K562 (cell line): Measurements from ENCODE around the gene SPAG9. TPM values are rescaled to one million over a fixed set of nuclear protein-coding genes. Genes with fewer than 3 reads are reported as not detected.

Experiments
- BRF1 ChIP-seq: IDR thresholded peaks from 3 replicates; pipeline ENCODE4 v1.6.1; 2011; ENCODE audit warnings: borderline replicate concordance, mild to moderate bottlenecking; ENCODE audit not compliant: insufficient read length; ENCODE audit errors: extremely low read depth
- CBX1 ChIP-seq: sonication (generic); IDR thresholded peaks from 2 replicates; pipeline ENCODE4 v1.6.1; 2016; ENCODE audit warnings: antibody characterized with exemption, low read depth, mild to moderate bottlenecking
- ESRRA ChIP-seq: fragments of 450-650 bp; IDR thresholded peaks from 2 replicates; pipeline ENCODE4 v1.6.1; 2014; ENCODE audit warnings: low read depth, mild to moderate bottlenecking, moderate library complexity, borderline replicate concordance
- FOXP1 ChIP-seq: sonication (generic); formaldehyde crosslinking; IDR thresholded peaks from 2 replicates; pipeline ENCODE4 v1.8.0; 2022; ENCODE audit warnings: mild to moderate bottlenecking, missing genetic modification reagents
- MAFF ChIP-seq: IDR thresholded peaks from 2 replicates; pipeline ENCODE4 v1.6.1; 2012; ENCODE audit warnings: low read length, improper control_type of control experiment
- NFRKB ChIP-seq: fragments of 450-650 bp; IDR thresholded peaks from 2 replicates; pipeline ENCODE4 v1.6.1; 2016; ENCODE audit warnings: low read depth
- STAT6 ChIP-seq: sonication (generic); formaldehyde crosslinking; IDR thresholded peaks from 2 replicates; pipeline ENCODE4 v1.8.1; 2023; ENCODE audit warnings: mild to moderate bottlenecking, missing genetic modification reagents
- TCF7 ChIP-seq: sonication (generic); IDR thresholded peaks from 2 replicates; pipeline ENCODE4 v1.6.1; 2016; ENCODE audit warnings: antibody characterized with exemption, borderline replicate concordance
- ZBTB2 ChIP-seq: fragments of 450-650 bp; IDR thresholded peaks from 2 replicates; pipeline ENCODE4 v1.6.1; 2016; ENCODE audit warnings: antibody characterized with exemption
- ZBTB40 ChIP-seq, 2 experiments: fragments of 450-650 bp in 1 of 2; sonication (generic) in 1 of 2; formaldehyde crosslinking in 1 of 2; IDR thresholded peaks; 2 replicates each; pipeline versions ENCODE4 v1.7.1 to v1.9.0; 2016 to 2022; ENCODE audit warnings: inconsistent platforms in 1 of 2, mild to moderate bottlenecking in 1 of 2, missing genetic modification reagents in 1 of 2
- ZNF184 ChIP-seq: sonication (generic); formaldehyde crosslinking; IDR thresholded peaks from 2 replicates; pipeline ENCODE4 v1.5.0; 2020; ENCODE audit warnings: missing genetic modification reagents
- ZNF280B ChIP-seq: fragments of 250-450 bp; sonication (Bioruptor Pico); IDR thresholded peaks from 2 replicates; pipeline ENCODE4 v1.5.1; 2021; ENCODE audit warnings: mild to moderate bottlenecking
- polyA plus RNA-seq, 8 experiments: library from polyadenylated mRNA; depleted of rRNA in 4 of 8; stranded (reverse) in 5 of 8; unstranded in 3 of 8; fragments of >200 nt; fragmentation: Nextera tagmentation in 2 of 8; fragmentation: Illumina TruSeq in 1 of 8; extraction: Ambion mirVana in 2 of 8; extraction: Trizol in 1 of 8; gene quantifications; 2 replicates each; pipeline versions ENCODE4 v1.2.1 to v1.2.3, GENCODE V29; 2011 to 2014; ENCODE audit warnings: inconsistent platforms in 1 of 8, missing spikeins in 1 of 8
- total RNA-seq, 7 experiments: library from RNA; depleted of rRNA in 6 of 7; stranded (reverse); fragments of >200 nt in 6 of 7; fragmentation: Illumina TruSeq in 2 of 7; extraction: Trizol in 2 of 7; gene quantifications; 2 replicates each; pipeline versions ENCODE4 v1.2.1 to v1.2.3, GENCODE V29; 2011 to 2021; ENCODE audit warnings: low replicate concordance in 1 of 7

The SPAG9 gene
- total and polyA plus RNA-seq, 9 of the 15 experiments (the other 6 are each of a cell fraction or from before 2014, with no cell fraction given) = 12.2 to 99.2 (median 58.2) TPM

GRCh38 chr17:50931144-50931908 is 189.3 kb downstream of the SPAG9 start (continued):
- TF ChIP-seq ZBTB40 (IDR thresholded peaks at IDR 0.05) (peak; percentile 14; the same call in 1 of the 2 replicates), ZBTB40 (CRISPR knock-in tag; IDR thresholded peaks at IDR 0.05) (no peak), STAT6 (CRISPR knock-in tag) (no peak), CBX1 (no peak), ZNF184 (CRISPR knock-in tag) (no peak), ZBTB2 (no peak), MAFF (no peak), ESRRA (no peak), FOXP1 (no peak), TCF7 (no peak), NFRKB (0 out of 2 replicates have a peak, but pooled peaks have one; percentile 13), BRF1 (no peak), ZNF280B (CRISPR knock-in tag) (no peak)
